CD4-positive, alpha-beta T cell treated with Interleukin-17A for 4 hours (primary cell): ENCODE data around the gene CEP104.

Experiments used
- DNase-seq: peaks from one replicate; pipeline ENCODE4 v3.0.0-alpha.2; 2020; ENCODE audit warnings: mixed read lengths

CEP104 gene

GRCh38 chr1:3790952-3791351 lies 66.1 kb downstream of the CEP104 start:
- no peak for DNase-seq

GRCh38 chr1:3790500-3790923 lies 66.5 kb downstream of the CEP104 start:
- DNase-seq = no peak

GRCh38 chr1:3789421-3790300 lies 67.3 kb downstream of the CEP104 start:
- DNase-seq = no peak

- DNase-seq = no peak
Observed at GRCh38 chr1:3788756-3789420, 68.1 kb downstream of the CEP104 start.

GRCh38 chr1:3787745-3788605 lies 69.0 kb downstream of the CEP104 start:
- no peak for DNase-seq

- DNase-seq = peak; percentile 51
Observed at GRCh38 chr1:3787349-3787715, 69.7 kb downstream of the CEP104 start.

GRCh38 chr1:3786468-3787348 lies 70.3 kb downstream of the CEP104 start:
- DNase-seq = no peak

GRCh38 chr1:3785456-3786157 lies 71.4 kb downstream of the CEP104 start:
- no peak for DNase-seq

GRCh38 chr1:3785045-3785444 lies 72.0 kb downstream of the CEP104 start:
- no peak for DNase-seq

- DNase-seq = no peak
Observed at GRCh38 chr1:3783651-3784474, 73.1 kb downstream of the CEP104 start.

GRCh38 chr1:3780901-3781300 lies 76.1 kb downstream of the CEP104 start:
- DNase-seq = no peak

- DNase-seq = no peak
Observed at GRCh38 chr1:3779912-3780416, 77.0 kb downstream of the CEP104 start.

- no peak for DNase-seq
Observed at GRCh38 chr1:3779265-3779911, 77.6 kb downstream of the CEP104 start.

GRCh38 chr1:3778590-3779264 lies 78.3 kb downstream of the CEP104 start:
- no peak for DNase-seq

- DNase-seq = no peak
Observed at GRCh38 chr1:3777647-3778589, 79.1 kb downstream of the CEP104 start.

GRCh38 chr1:3777078-3777547 lies 79.9 kb downstream of the CEP104 start:
- DNase-seq = no peak

- no peak for DNase-seq
Observed at GRCh38 chr1:3776231-3776961, 80.6 kb downstream of the CEP104 start.
